Neural progenitor cell (in vitro differentiated cells): ENCODE measurements around the gene ATXN7L1.

Experiments used
- CTCF ChIP-seq: fragments of 200-600 bp; sonication (generic); IDR thresholded peaks from 2 replicates; pipeline ENCODE4 v1.5.1; 2017; ENCODE audit warnings: antibody characterized with exemption, mild to moderate bottlenecking
- EZH2 ChIP-seq: fragments of 200-600 bp; sonication (generic); IDR thresholded peaks from 2 replicates; pipeline ENCODE4 v1.6.1; 2017; ENCODE audit warnings: antibody characterized with exemption, mild to moderate bottlenecking, moderate library complexity
- EZH2phosphoT487 ChIP-seq: fragments of 200-600 bp; sonication (generic); IDR thresholded peaks from 2 replicates; pipeline ENCODE4 v1.6.1; 2017; ENCODE audit warnings: antibody characterized with exemption

- TF ChIP-seq CTCF (no peak), EZH2 (no peak), EZH2phosphoT487 (no peak)
These were observed 88.6 kb downstream of the ATXN7L1 start for GRCh38 chr7:105787793-105788192.
